Bone marrow (tissue), 2 donors: ENCODE measurements around the gene HOXC10.

Source experiments
- DNase-seq, 2 donors: peaks; one replicate each; lab custom pipeline; 2025; lab: John Stamatoyannopoulos, UW

The HOXC10 gene

DNA sequence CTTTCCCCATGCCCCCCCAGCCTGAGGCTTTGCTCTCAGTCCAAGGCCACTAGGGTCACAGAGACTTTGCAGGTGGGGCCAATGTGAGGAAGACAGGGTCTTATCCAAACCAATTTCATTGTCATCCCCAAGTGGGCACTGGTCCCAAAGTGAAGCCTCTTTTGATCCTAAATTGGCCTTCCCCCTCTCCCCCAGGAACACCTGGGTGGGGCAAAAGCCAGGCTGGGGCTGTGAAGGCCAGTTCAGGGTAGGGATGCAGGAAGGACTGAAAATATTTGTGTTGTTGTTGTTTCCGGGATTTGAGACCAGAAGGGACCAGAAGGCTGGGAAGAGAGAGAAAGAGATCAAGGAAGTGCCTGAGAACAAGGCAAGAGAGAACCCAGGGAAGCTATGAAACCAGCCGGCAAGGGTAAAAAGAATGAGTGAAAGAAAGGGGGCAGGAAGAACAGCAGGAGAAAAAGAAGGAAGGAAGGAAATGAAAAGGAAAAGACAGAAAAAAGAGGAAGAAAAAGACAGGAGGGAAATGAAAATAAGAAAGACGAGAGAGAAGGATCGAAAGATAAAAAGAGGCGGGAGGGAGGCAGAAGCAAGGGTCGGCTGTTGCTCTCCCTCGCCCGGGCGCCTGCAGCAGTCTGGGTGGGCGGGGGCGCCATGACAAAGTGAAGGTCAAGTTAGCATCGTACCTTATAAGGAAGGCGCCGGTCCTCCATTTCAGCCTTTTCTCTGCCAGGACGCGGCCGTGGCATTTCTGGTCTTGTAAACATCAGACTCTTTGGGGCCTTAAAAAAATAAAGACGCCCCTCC is 19.5 kb upstream of the HOXC10 start:
- no peak for DNase-seq

GRCh38 chr12:53966085-53966384 is 18.9 kb upstream of the HOXC10 start:
- no peak for DNase-seq

- no peak for DNase-seq
Measured at GRCh38 chr12:53966385-53967133, 18.4 kb upstream of the HOXC10 start.

DNA sequence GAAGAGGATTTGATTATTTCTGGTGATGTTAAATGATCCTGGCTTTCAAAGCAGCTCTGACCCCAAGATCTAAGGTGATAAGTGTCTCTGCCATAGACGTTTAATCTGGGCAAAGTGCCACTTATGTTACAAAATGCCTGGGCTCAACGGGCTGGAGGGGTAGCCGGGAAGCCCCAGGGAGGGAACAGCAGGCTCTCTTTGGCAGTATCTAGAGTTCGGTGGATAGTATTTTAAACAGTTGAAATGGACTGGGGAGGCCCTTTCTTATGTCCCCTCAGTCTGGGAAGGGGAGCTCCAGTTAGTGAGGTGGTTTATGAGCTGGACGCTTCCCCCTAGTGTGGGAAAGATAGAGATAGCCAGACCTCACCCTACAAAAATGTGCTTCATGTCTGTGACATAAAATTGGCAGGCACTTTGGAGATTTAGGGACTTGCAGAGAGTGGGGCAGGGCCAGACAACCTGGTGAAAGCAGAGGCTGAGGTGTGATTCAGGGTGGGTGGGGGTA is 17.5 kb upstream of the HOXC10 start:
- DNase-seq, result no peak

DNA sequence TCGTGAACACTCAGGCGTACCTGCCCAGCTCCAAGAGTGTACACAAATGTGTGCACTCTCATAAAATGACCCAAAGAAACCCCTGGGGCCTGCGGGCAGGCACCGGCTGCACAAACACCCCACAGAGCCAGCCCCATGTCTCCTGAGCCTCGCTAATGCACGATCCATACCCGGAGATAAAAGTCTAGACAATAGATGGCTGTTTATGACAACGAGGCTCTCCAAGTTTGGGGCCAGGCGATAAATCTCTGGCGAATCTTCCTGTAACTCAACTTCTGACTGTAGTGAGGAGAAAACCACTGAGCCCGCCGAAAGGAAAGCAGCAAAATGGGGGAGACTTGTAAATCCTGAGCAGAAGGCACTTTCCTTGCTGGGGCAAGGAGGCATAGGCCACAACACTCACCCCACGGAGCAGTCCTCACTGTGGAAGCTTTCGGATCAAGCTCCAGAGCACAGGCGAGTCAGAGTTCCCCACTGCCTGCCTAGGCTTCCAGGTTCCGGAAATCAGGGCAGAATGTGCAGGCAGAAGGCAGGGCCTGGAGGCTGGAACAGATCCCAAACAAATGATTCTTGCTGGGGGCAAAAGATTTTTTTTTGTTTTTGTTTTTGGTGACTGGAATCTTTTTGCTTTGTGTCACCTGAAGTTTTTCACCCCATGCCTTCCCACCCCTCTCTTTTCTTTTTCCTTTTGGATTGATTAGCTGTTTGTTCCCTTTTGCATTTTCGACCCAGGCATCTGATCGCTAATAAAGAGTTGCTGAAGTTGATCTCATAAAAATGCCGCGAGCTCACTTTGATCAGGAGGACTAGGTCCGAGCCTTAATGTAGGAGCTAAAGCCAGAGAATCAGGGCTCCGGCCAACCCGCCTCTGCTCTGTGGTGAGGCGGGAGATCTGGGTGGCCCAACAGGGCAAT is 16.5 kb upstream of the HOXC10 start:
- no peak for DNase-seq

GRCh38 chr12:53969588-53970259 is 15.2 kb upstream of the HOXC10 start:
- DNase-seq, result no peak

DNA sequence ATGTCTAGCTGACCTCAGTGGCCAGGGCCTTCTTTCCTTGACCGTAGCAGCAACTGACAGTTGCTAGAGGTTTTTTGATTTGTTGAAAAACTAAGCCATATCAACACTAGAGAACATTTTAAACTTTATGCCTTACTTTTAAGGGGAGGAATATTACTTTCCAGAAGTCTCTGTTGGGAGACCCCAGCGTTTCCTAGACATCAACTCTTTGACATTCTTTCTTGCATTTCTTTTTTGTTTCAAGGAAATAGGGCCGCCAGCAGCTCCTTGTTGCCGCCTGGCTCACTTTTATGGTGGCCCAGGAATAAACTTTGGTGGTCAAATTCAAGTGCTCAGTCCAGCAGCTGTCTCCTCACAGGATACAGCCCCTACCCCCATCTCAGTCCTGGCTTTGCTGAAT is 14.5 kb upstream of the HOXC10 start:
- no peak for DNase-seq

GRCh38 chr12:53971129-53971528 is 13.8 kb upstream of the HOXC10 start:
- no peak for DNase-seq

DNA sequence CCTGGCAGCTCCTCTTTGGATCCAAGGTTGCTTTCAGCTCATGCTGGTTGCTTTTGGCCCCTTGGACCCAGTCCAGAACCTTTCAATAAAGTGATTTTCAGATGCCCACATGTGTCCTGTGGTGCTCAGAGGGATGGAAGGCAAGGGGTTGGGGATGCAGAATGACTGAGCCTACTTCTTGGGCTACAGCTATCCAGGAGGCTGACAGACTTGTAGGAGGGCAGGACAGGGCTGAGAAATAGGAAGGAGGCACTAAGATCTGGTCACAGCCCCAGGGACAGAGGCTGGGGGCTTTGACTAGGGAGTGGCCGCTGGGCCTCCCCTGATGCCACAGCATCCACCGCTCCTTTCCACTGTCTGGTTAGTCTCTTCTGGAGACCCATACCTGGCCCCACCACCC is 13.3 kb upstream of the HOXC10 start:
- DNase-seq, result no peak

DNA sequence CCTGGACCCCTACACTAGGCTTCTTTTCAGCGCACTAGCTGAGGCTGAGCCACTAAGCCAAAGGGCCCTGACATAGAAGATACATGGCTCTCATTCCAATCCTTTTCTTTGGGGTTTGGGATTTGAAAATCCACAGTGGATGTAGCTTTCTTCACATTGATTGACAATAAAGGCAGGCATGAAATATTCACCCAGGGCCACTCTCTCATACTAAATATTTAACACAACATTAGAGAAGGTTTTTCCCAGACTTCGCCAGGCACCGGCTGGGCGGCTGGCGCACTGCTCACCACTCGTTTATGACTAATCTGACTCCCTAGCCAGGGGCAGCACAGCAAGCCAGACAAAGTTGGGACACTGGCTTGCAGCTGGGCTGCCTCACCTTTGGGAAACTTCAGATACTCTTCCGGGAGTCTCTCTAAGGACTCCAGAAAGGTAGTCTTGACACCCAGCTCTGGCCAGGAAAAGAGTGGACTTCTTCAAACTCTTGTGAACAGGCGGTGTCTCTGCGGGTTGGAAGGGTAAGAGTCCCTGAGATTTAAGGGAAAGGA is 12.7 kb upstream of the HOXC10 start:
- no peak for DNase-seq

GRCh38 chr12:53972722-53973235 is 12.2 kb upstream of the HOXC10 start, which contains the start of gene HOXC11:
Gene HOXC11, plus strand, starts transcription at chr12:53973126. Its CDS starts 116 bp downstream, at chr12:53973242.
- DNase-seq, result no peak

DNA sequence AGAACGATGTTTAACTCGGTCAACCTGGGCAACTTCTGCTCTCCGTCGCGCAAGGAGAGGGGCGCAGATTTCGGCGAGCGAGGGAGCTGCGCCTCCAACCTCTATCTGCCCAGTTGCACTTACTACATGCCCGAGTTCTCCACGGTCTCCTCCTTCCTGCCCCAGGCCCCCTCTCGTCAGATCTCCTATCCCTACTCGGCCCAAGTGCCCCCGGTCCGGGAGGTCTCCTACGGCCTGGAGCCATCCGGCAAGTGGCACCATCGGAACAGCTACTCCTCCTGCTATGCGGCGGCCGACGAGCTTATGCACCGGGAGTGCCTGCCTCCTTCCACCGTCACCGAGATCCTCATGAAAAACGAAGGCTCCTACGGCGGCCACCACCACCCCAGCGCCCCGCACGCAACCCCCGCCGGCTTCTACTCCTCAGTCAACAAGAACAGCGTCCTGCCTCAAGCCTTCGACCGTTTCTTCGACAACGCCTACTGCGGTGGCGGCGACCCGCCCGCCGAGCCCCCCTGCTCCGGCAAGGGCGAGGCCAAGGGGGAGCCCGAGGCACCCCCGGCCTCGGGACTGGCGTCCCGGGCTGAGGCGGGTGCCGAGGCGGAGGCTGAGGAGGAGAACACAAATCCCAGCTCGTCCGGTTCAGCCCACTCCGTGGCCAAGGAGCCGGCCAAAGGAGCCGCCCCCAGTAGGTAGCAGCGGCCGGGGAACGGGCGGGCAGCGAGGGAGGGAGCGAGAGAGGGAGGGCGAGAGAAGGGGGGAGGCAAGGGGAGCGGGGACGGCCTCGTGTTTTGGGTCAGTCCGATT is 11.5 kb upstream of the HOXC10 start:
- no peak for DNase-seq

DNA sequence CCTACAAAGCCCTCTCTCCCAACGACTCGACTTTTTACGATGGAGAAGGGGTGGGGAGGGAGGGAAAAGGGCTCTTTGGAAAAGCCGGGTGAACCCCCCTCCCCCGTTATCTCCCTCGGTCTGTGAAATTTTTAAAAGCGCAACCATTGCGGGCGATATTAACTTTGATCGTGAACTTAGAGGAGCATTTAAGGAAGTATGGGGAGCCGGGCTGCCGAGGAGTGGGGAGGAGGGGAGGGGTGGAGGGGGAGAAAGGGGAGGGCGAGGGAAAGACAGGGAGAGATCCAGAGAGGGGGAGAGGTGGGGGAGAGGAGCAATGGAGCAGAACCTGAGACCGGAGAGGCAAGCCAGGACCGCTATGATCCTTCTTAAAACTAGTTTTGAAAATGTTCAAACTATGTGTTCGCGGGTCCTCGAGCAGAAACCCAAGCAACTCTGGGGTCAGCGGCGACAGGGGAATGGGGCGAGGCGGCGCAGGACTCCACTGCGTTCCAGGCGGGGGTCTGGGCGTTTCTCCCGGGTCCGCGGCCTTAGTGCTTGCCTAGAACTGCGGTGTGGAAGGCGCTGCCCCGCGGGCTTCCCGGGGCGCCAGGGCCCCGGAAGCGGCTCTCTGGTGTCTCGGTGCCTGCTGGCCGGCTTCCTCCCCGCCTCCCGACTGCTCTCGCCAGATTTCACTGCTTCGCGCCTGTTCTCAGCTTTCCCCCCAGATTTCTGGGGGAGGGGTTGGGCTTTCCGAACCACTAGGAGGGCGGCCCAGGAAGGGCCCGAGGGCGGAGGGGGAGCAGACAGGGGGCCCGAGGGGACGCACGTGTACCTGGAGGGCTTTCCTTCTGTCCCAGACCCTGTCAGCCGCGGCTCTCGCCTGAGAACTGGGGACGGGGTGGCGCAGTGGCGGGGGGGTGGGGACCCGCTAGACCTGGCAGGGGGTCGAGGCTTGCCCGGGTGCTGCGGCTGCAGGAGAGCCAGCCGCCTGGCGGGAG is 10.6 kb upstream of the HOXC10 start, which contains the start of gene HOTAIR:
TSS of gene HOTAIR (minus strand) at position 871 of the 980 bp plus-strand sequence.
- peak in 1 of 2 donors; percentile 41 for DNase-seq

- no peak for DNase-seq
Measured at GRCh38 chr12:53975064-53975471, 9.9 kb upstream of the HOXC10 start.

GRCh38 chr12:53975479-53976152 is 9.3 kb upstream of the HOXC10 start:
- DNase-seq, result no peak

- DNase-seq, result no peak
Measured at GRCh38 chr12:53976172-53976822, 8.6 kb upstream of the HOXC10 start.

DNA sequence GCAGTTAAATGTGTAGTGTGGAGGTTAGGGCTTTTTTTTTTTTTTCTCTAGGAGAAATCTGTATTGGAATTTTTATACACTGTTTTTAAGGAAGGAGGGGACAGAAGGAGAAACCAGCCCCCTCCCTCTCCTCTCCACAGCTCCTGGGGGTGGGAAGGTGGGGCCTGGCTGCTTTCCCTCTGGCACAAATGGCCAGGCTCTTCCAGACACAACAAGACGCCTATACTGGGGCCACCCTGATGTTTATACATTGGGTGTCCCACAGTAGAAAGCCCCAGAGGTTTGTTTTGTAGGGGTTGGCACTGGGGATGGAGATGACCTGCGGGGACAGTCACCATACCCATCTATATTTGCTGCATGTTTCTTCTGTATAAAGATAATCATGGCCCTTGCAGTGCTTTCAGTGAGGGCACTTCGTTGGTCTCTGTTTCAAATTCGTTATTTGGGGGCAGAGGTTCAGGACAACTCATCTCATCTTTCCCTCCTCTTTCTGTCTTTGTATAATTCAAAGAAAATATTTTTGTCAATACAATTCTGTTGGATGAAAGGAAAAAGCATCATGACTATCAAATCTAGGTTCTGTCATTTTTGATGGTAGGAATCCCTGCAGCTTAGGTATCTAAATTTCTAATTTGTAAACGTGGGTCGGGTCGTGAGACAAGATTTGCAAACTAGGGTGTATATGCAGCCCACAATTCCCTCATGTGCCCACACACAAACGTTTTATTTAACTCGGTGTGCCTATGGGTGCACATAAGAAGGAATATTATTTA is 7.9 kb upstream of the HOXC10 start:
- no peak for DNase-seq
